ENCODE measurements around the gene UNC5C. TPM values are rescaled to one million over a fixed set of nuclear protein-coding genes. Genes with fewer than 3 reads are reported as not detected.

The UNC5C gene
- total and polyA plus RNA-seq, 5 donors from 2014 or later: 0.01 to 0.13 TPM; not detected in 3

DNA sequence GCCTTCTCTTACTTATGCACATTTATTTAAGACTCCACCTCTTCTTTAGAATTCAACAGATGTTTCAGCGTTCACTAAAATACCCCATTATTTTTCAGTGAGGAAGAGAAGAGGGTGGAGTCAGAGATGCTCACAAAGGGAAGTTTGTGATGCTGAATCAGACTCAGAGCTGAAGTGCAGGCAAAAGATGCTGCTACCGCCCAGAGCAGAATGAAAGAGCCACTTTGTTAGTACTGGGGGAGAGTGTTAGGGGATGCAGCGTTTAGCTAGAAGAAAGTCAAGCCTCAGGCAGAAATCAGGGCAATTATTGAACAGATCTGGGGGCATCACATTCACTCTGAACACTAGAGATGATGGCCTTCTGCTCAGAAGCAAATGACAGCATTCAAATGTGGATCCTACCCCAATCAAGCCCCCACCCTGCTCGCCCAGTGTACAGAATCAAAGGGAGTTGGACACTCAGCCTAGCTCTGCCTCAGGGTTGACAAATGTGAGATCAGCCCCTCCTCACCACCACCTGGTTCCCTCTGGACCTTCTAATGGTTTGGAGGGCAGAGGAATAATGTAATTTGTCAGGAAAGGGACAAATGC lies 138.3 kb downstream of the UNC5C start:
- no peak overlapping the region for H3K4me3 Mint-ChIP-seq
- no peaks in the 10 kb centered on the region for H3K36me3 ChIP-seq (ENCODE audit: control insufficient read depth, insufficient read depth, low read length)
- ATAC-seq (ENCODE audit: low read depth in 2 of 2) (no peak), DNase-seq (no peak)
- H3K27me3 Mint-ChIP-seq: no peaks in the 10 kb centered on the region
- H3K27me3 ChIP-seq (ENCODE audit: control insufficient read depth, insufficient read depth, low read length): no peaks in the 10 kb centered on the region
- H3K27ac ChIP-seq (ENCODE audit: insufficient read depth, low read length, poor library complexity, severe bottlenecking): no peak overlapping the region
- no peak overlapping the region for H3K27ac Mint-ChIP-seq
- no peaks in the 10 kb centered on the region for H3K36me3 Mint-ChIP-seq
- no peaks in the 10 kb centered on the region for H3K4me1 ChIP-seq (ENCODE audit: control insufficient read depth, insufficient read depth, low read length, poor library complexity, severe bottlenecking)
- no peaks in the 10 kb centered on the region for H3K4me1 Mint-ChIP-seq
- no peaks in the 10 kb centered on the region for H3K9me3 Mint-ChIP-seq
- H3K9me3 ChIP-seq (ENCODE audit: control insufficient read depth in 2 of 2, low read length in 2 of 2): no peaks in the 10 kb centered on the region
- no peak overlapping the region for H3K4me3 ChIP-seq (ENCODE audit: low read depth, low read length)

DNA sequence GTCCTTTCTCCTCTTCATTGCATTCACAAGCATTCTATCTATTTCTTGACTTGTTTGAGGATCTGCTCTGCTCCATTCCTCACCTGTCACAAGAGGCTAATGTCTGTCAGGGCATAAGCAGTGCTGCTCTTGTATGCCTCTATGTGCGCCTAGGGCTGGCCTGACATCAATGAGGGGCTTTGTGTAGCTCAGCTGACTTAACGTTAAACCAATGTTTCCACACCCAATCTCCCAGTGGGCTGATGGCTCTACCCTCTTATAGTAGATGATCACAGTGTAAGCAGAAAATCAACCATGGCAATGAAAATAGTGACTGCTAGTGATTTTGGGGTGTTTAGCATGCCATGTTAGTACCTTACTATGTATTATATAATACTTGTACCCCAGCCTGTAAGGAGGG lies 139.0 kb downstream of the UNC5C start:
- no peak for ATAC-seq (ENCODE audit: low read depth in 2 of 2)
- DNase-seq: no peak
- no peaks in the 10 kb centered on the region for H3K4me1 Mint-ChIP-seq
- H3K27me3 Mint-ChIP-seq: no peaks in the 10 kb centered on the region
- no peaks in the 10 kb centered on the region for H3K9me3 Mint-ChIP-seq
- H3K4me3 Mint-ChIP-seq: no peak overlapping the region
- H3K36me3 Mint-ChIP-seq: no peaks in the 10 kb centered on the region
- Histone ChIP-seq H3K27me3 (ENCODE audit: control insufficient read depth, insufficient read depth, low read length) (no peaks in the 10 kb centered on the region), H3K36me3 (ENCODE audit: control insufficient read depth, insufficient read depth, low read length) (no peaks in the 10 kb centered on the region), H3K27ac (ENCODE audit: insufficient read depth, low read length, poor library complexity, severe bottlenecking) (no peak overlapping the region), H3K4me3 (ENCODE audit: low read depth, low read length) (no peak overlapping the region), H3K4me1 (ENCODE audit: control insufficient read depth, insufficient read depth, low read length, poor library complexity, severe bottlenecking) (no peaks in the 10 kb centered on the region), H3K9me3 (ENCODE audit: control insufficient read depth in 2 of 2, low read length in 2 of 2) (no peaks in the 10 kb centered on the region)
- H3K27ac Mint-ChIP-seq: no peak overlapping the region

DNA sequence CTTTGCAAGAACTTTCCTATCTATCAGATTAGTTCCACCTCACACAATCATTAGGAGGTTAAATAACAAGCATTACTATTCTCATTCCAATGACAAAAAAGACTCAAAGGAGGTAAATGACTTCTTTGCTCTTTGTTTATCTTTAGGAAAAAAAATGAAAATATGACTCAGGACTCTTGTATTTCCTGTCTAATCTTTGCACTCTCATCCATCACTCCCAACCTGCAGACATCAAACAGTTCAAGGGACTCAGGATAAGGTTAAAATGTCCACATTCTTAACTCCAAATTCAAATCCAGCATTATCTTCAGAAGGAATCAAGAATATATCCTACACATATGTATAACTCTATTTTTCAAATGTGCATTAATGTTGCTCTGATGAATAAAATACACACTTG lies 139.6 kb downstream of the UNC5C start:
- H3K9me3 ChIP-seq (ENCODE audit: control insufficient read depth in 2 of 2, low read length in 2 of 2): no peaks in the 10 kb centered on the region
- H3K27me3 ChIP-seq (ENCODE audit: control insufficient read depth, insufficient read depth, low read length): no peaks in the 10 kb centered on the region
- no peaks in the 10 kb centered on the region for H3K4me1 ChIP-seq (ENCODE audit: control insufficient read depth, insufficient read depth, low read length, poor library complexity, severe bottlenecking)
- no peak for DNase-seq
- Mint-ChIP-seq H3K27me3 (no peaks in the 10 kb centered on the region), H3K9me3 (no peaks in the 10 kb centered on the region), H3K4me3 (no peak overlapping the region), H3K4me1 (no peaks in the 10 kb centered on the region), H3K27ac (no peak overlapping the region), H3K36me3 (no peaks in the 10 kb centered on the region)
- ATAC-seq (ENCODE audit: low read depth in 2 of 2): no peak
- no peaks in the 10 kb centered on the region for H3K36me3 ChIP-seq (ENCODE audit: control insufficient read depth, insufficient read depth, low read length)
- no peak overlapping the region for H3K27ac ChIP-seq (ENCODE audit: insufficient read depth, low read length, poor library complexity, severe bottlenecking)
- H3K4me3 ChIP-seq (ENCODE audit: low read depth, low read length): no peak overlapping the region

DNA sequence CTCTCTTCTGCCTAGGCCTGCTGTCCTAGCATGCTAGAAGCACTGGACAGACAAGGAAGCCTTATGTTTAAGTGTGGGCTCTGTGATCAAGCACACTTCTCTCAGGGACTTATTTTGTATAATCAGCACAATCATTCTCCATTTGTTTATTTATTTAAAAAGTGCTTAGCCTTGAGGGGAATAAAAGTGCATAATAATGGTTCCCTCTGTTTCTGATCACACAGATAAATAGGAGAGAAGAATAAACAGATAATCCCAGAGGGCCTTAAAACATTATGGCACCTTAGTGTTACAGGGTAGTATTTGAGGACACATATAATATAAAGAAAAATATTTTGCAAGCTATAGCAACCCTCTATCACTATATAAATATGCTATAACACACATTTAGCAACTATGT lies 146.5 kb downstream of the UNC5C start:
- Histone ChIP-seq H3K4me3 (ENCODE audit: low read depth, low read length) (no peak overlapping the region), H3K36me3 (ENCODE audit: control insufficient read depth, insufficient read depth, low read length) (no peaks in the 10 kb centered on the region), H3K27ac (ENCODE audit: insufficient read depth, low read length, poor library complexity, severe bottlenecking) (no peak overlapping the region), H3K4me1 (ENCODE audit: control insufficient read depth, insufficient read depth, low read length, poor library complexity, severe bottlenecking) (no peaks in the 10 kb centered on the region), H3K27me3 (ENCODE audit: control insufficient read depth, insufficient read depth, low read length) (no peaks in the 10 kb centered on the region), H3K9me3 (ENCODE audit: control insufficient read depth in 2 of 2, low read length in 2 of 2) (no peaks in the 10 kb centered on the region)
- no peaks in the 10 kb centered on the region for H3K36me3 Mint-ChIP-seq
- H3K27ac Mint-ChIP-seq: no peak overlapping the region
- H3K4me1 Mint-ChIP-seq: no peaks in the 10 kb centered on the region
- H3K4me3 Mint-ChIP-seq: no peak overlapping the region
- DNase-seq (no peak), ATAC-seq (ENCODE audit: low read depth in 2 of 2) (no peak)
- peaks cover 0 to 4% (median 0%) of the 10 kb centered on the region in 7 donors for H3K9me3 Mint-ChIP-seq
- H3K27me3 Mint-ChIP-seq: no peaks in the 10 kb centered on the region

DNA sequence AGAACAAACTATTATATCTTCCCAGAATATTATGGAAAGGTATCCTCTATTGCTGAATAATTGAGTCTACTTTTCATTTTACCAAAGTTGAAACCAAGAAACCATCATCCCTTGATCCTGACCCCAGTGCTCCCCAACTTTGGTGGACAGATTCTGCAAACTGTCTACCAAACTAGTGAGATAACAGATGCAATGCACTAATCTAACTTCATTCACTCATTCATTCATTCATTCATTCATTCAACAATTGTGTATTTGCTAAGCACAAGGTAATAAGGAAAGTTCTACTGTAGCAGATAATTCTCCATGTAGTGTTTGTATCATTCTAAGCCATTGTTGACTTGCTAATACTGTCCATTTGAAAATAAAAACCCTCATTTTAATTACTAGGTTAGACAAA lies 150.6 kb downstream of the UNC5C start:
- Mint-ChIP-seq H3K9me3 (peaks cover 0 to 4% (median 0%) of the 10 kb centered on the region in 7 donors), H3K27me3 (no peaks in the 10 kb centered on the region), H3K4me1 (no peaks in the 10 kb centered on the region), H3K4me3 (no peak overlapping the region), H3K36me3 (no peaks in the 10 kb centered on the region), H3K27ac (no peak overlapping the region)
- no peaks in the 10 kb centered on the region for H3K4me1 ChIP-seq (ENCODE audit: control insufficient read depth, insufficient read depth, low read length, poor library complexity, severe bottlenecking)
- H3K36me3 ChIP-seq (ENCODE audit: control insufficient read depth, insufficient read depth, low read length): no peaks in the 10 kb centered on the region
- no peak overlapping the region for H3K4me3 ChIP-seq (ENCODE audit: low read depth, low read length)
- ATAC-seq (ENCODE audit: low read depth in 2 of 2) (no peak), DNase-seq (no peak)
- H3K27ac ChIP-seq (ENCODE audit: insufficient read depth, low read length, poor library complexity, severe bottlenecking): no peak overlapping the region
- H3K27me3 ChIP-seq (ENCODE audit: control insufficient read depth, insufficient read depth, low read length): no peaks in the 10 kb centered on the region
- H3K9me3 ChIP-seq (ENCODE audit: control insufficient read depth in 2 of 2, low read length in 2 of 2): no peaks in the 10 kb centered on the region

DNA sequence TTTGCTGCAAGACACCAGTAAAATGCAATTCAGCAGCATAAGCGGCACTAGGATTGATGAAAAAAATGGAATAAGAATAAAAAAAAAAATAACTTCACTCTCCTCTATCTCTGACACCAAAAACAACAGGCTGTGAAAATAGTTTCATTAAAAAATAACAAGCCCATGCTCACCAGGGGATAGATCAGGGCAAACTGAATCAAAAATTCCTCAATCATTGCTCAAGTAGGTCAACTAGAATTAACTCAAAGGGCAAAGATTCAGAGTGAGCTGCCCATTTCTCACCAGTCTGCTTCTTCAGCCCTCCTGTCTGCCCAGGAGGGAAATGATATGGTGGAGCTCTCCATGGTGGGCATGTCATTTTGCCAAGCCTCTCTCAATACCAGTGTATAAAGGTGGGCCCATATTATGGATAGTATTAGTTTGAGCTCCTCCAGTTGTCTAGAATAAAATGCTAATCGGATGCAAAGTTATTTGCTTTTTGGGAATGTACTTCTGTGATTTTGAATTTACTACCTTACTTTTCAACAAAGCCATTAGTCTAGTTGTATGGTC lies 153.9 kb downstream of the UNC5C start:
- Histone ChIP-seq H3K27me3 (ENCODE audit: control insufficient read depth, insufficient read depth, low read length) (no peaks in the 10 kb centered on the region), H3K4me3 (ENCODE audit: low read depth, low read length) (no peak overlapping the region), H3K9me3 (ENCODE audit: control insufficient read depth in 2 of 2, low read length in 2 of 2) (no peaks in the 10 kb centered on the region), H3K36me3 (ENCODE audit: control insufficient read depth, insufficient read depth, low read length) (no peaks in the 10 kb centered on the region), H3K27ac (ENCODE audit: insufficient read depth, low read length, poor library complexity, severe bottlenecking) (no peak overlapping the region), H3K4me1 (ENCODE audit: control insufficient read depth, insufficient read depth, low read length, poor library complexity, severe bottlenecking) (no peaks in the 10 kb centered on the region)
- no peaks in the 10 kb centered on the region for H3K36me3 Mint-ChIP-seq
- no peak overlapping the region for H3K27ac Mint-ChIP-seq
- H3K4me3 Mint-ChIP-seq: no peak overlapping the region
- no peak for DNase-seq
- no peak for ATAC-seq (ENCODE audit: low read depth in 2 of 2)
- peaks cover 0 to 3% (median 0%) of the 10 kb centered on the region in 7 donors for H3K9me3 Mint-ChIP-seq
- H3K4me1 Mint-ChIP-seq: no peaks in the 10 kb centered on the region
- H3K27me3 Mint-ChIP-seq: no peaks in the 10 kb centered on the region

DNA sequence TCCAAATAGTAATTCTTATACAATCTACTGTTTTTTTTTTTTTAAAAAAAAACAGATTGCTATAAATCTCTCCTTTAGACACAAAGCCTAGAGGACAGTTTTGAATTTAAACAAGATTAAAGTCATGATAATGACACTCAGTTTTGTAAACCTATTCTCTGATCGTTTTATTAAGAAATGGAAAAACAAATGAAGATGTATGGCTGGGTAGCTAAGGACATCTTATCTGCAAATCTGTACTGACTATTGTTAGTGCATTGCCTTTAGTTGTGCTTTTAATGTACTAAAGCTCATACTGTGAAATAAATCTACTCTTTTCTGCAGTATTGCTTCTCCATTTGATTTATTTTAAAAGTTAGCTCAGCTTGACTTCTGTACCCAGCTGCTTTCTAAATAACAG lies 155.0 kb downstream of the UNC5C start:
- H3K4me1 Mint-ChIP-seq: no peaks in the 10 kb centered on the region
- no peaks in the 10 kb centered on the region for H3K36me3 Mint-ChIP-seq
- DNase-seq (no peak), ATAC-seq (ENCODE audit: low read depth in 2 of 2) (no peak)
- no peaks in the 10 kb centered on the region for H3K36me3 ChIP-seq (ENCODE audit: control insufficient read depth, insufficient read depth, low read length)
- H3K9me3 Mint-ChIP-seq: no peaks in the 10 kb centered on the region
- no peaks in the 10 kb centered on the region for H3K9me3 ChIP-seq (ENCODE audit: control insufficient read depth in 2 of 2, low read length in 2 of 2)
- no peak overlapping the region for H3K27ac Mint-ChIP-seq
- no peaks in the 10 kb centered on the region for H3K27me3 Mint-ChIP-seq
- H3K4me3 Mint-ChIP-seq: no peak overlapping the region
- no peak overlapping the region for H3K4me3 ChIP-seq (ENCODE audit: low read depth, low read length)
- no peaks in the 10 kb centered on the region for H3K27me3 ChIP-seq (ENCODE audit: control insufficient read depth, insufficient read depth, low read length)
- H3K4me1 ChIP-seq (ENCODE audit: control insufficient read depth, insufficient read depth, low read length, poor library complexity, severe bottlenecking): no peaks in the 10 kb centered on the region
- H3K27ac ChIP-seq (ENCODE audit: insufficient read depth, low read length, poor library complexity, severe bottlenecking): no peak overlapping the region

DNA sequence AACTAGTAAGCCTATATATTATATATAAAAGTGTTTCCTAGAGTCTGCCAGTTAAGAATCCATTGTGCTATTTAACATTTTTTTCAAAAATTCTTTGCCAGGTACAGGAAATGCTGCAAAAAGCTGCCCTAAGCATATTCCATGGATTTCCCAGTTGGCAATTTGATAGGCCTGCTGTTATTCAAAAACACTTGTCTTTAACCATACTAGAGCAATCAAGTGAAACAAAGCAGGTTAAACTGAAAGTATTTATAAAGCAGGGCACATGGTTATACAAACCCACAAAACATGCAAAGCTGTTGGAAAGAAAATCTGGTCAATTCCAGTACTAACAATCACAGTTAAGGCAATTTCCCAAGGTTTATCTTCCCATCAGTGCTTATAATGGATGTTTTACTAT lies 159.9 kb downstream of the UNC5C start:
- H3K9me3 Mint-ChIP-seq: peaks cover 0 to 2% (median 0%) of the 10 kb centered on the region in 7 donors
- Histone ChIP-seq H3K27ac (ENCODE audit: insufficient read depth, low read length, poor library complexity, severe bottlenecking) (no peak overlapping the region), H3K36me3 (ENCODE audit: control insufficient read depth, insufficient read depth, low read length) (no peaks in the 10 kb centered on the region), H3K27me3 (ENCODE audit: control insufficient read depth, insufficient read depth, low read length) (no peaks in the 10 kb centered on the region), H3K4me3 (ENCODE audit: low read depth, low read length) (no peak overlapping the region), H3K4me1 (ENCODE audit: control insufficient read depth, insufficient read depth, low read length, poor library complexity, severe bottlenecking) (no peaks in the 10 kb centered on the region), H3K9me3 (ENCODE audit: control insufficient read depth in 2 of 2, low read length in 2 of 2) (no peaks in the 10 kb centered on the region)
- H3K27ac Mint-ChIP-seq: no peak overlapping the region
- ATAC-seq (ENCODE audit: low read depth in 2 of 2) (no peak), DNase-seq (no peak)
- H3K4me1 Mint-ChIP-seq: no peaks in the 10 kb centered on the region
- H3K4me3 Mint-ChIP-seq: no peak overlapping the region
- H3K36me3 Mint-ChIP-seq: no peaks in the 10 kb centered on the region
- no peaks in the 10 kb centered on the region for H3K27me3 Mint-ChIP-seq
